GM21825 (cell line): Measurements from ENCODE around the gene UTF1.

ENCODE experiments used
- ATAC-seq: cut with Tn5 transposase; IDR thresholded peaks from one replicate; pipeline ENCODE4 v1.9.1; 2021; ENCODE audit warnings: mild to moderate bottlenecking, moderate library complexity; ENCODE audit not compliant: unreplicated experiment

Gene UTF1

DNA sequence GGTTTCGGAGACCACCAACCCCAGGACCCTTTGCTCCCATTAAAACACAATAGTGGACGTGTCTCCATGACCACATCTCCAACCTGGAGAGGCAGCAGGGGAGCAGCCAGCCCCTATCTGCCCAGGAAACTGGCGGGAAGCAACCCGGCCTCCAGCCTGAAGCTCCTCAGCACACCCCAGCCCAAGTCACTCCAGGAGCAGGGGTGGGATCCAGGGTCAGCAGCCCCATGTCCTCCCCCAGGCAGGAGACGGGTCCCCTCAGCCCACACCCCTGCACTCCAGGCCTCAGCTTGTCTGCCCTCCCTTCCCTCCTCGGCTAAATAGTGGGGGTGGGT, 46.0 kb downstream of the UTF1 start:
- no peak for ATAC-seq

- ATAC-seq: peak; percentile 43
These were observed 46.6 kb downstream of the UTF1 start, which contains the start of gene ADAM8 for GRCh38 chr10:133276435-133277201. ADAM8 (minus strand) TSS chr10:133276868; CDS start chr10:133276817, 51 bp downstream.

- ATAC-seq: no peak
These were observed 47.4 kb downstream of the UTF1 start for GRCh38 chr10:133277277-133277992.

DNA sequence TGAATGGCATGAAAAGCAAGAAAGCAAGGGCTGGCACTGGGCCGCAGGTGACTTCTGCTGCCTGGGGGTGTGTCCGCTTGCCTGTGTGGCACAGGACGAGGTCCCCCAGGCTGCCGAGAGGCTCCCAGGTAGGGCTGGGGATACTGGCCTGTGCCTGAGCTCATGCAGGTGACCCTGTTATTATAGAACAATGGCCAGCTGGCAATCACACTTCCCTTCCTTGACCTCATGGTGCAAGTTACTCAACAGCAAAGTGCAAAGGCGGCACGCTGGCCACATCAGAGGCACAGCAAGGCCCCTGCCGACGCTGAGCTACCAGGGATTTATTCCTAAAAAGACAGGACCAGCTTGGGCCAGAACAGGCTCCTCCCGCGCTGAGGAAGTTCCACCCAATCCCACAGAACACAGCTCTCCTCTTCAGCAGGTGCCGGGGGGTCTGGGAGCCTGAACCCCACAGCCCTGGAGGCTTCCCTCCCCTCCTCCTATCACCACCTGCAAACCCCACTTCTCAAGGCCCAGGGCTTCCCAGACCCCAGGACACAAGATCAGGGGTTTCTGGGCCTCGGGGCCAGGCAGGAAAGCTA, 48.1 kb downstream of the UTF1 start:
- no peak for ATAC-seq

- ATAC-seq: peak; percentile 33
These were observed 48.7 kb downstream of the UTF1 start for GRCh38 chr10:133278577-133279265.

DNA sequence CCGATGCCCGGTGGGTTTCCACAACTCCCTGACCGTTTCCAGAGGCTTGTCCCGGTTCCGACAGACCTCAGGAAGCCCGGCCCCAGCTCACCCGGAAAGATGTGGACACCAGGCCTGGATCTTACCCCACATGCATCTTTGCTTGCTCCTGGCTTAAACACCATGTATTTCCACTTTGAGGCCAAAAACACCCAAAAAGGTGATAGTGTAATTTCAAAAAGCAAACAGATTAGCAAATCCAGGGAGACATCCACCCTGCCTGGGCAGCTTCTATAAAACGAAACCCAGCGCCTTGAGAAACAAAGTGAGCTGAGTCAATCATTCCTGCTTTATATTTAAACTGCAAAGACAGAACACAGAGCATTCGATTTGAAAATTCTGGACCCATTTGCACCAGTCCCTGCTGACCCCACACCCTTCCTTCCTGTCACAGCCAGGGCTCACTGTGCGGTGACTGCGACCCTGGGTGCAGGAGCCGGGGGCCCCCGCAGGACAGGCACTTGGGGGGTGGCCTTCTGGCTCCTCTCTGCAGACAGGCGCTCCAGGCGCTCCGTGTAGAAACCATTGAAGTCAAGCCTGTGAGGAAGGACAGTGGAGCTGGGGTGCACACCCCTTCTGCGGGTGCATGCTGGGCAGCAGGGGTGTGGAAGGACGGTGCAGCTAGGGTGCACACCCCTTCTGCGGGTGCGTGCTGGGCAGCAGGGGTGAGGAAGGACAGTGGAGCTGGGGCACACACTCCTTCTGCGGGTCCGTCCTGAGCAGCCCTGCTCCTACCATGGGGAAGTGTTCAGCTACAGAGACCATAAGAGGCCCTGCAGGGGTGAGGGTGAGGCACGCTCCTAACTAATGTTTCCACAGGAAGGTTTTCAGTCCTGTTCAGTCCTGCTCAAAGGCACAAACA, 49.6 kb downstream of the UTF1 start:
- ATAC-seq: no peak

GRCh38 chr10:133280391-133281059, 50.5 kb downstream of the UTF1 start:
- no peak for ATAC-seq

DNA sequence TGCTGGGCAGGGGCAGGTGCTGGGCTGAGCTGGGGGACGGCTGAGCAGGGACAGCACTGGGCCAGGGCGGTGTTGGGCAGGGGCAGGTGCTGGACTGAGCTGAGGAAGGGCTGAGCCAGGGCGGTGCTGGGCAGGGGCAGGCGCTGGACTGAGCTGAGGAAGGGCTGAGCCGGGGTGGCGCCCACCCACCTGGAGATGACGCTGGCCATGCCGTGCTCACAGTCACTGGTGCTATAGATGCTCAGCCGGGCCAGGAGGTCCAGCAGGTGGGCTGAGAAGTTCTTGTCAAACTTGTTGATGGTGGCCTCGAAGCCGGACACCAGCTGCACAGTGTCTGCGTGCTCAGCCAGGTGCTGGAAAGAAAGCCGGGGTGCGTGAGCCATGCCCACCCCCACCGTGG, 51.1 kb downstream of the UTF1 start:
- no peak for ATAC-seq
